GM10847 (cell line): ENCODE results near the gene APBA3.

ENCODE experiments used
- POLR2A ChIP-seq: IDR thresholded peaks from 2 replicates; pipeline ENCODE4 v1.6.1; 2011; ENCODE audit not compliant: insufficient read length; ENCODE audit errors: extremely low read depth

Gene APBA3

GRCh38 chr19:3745363-3746045 is 16.0 kb downstream of the APBA3 start:
- TF ChIP-seq POLR2A, result no peak

GRCh38 chr19:3743486-3743885 is 18.0 kb downstream of the APBA3 start:
- no peak for TF ChIP-seq POLR2A

- TF ChIP-seq POLR2A, result no peak
Observed at GRCh38 chr19:3740431-3740830, 21.1 kb downstream of the APBA3 start.

GRCh38 chr19:3738477-3739220 is 22.8 kb downstream of the APBA3 start:
- TF ChIP-seq POLR2A, result no peak

GRCh38 chr19:3737487-3738205 is 23.8 kb downstream of the APBA3 start:
- no peak for TF ChIP-seq POLR2A

- no peak for TF ChIP-seq POLR2A
Observed at GRCh38 chr19:3736106-3736724, 25.3 kb downstream of the APBA3 start.

- no peak for TF ChIP-seq POLR2A
Observed at GRCh38 chr19:3734310-3734600, 27.2 kb downstream of the APBA3 start.

- no peak for TF ChIP-seq POLR2A
Observed at GRCh38 chr19:3733549-3734309, 27.8 kb downstream of the APBA3 start.

GRCh38 chr19:3732108-3732507 is 29.4 kb downstream of the APBA3 start:
- no peak for TF ChIP-seq POLR2A

GRCh38 chr19:3730457-3730958 is 31.0 kb downstream of the APBA3 start:
- no peak for TF ChIP-seq POLR2A

- TF ChIP-seq POLR2A, result no peak
Observed at GRCh38 chr19:3725640-3726310, 35.7 kb downstream of the APBA3 start.

- no peak for TF ChIP-seq POLR2A
Observed at GRCh38 chr19:3725121-3725520, 36.4 kb downstream of the APBA3 start.

GRCh38 chr19:3723883-3724282 is 37.6 kb downstream of the APBA3 start:
- TF ChIP-seq POLR2A, result no peak

- no peak for TF ChIP-seq POLR2A
Observed at GRCh38 chr19:3723110-3723488, 38.4 kb downstream of the APBA3 start.
